A549 (cell line): ENCODE results near the gene DPF1. TPM values are rescaled to one million over a fixed set of nuclear protein-coding genes. Genes with fewer than 3 reads are reported as not detected.

Source experiments
- ATAC-seq, 2 experiments: fragments of 200-7000 bp in 1 of 2; fragments of >200 bp in 1 of 2; cut with Nextera tagmentation in 1 of 2; cut with Tn5 transposase in 1 of 2; 3 replicates each; pipeline versions ENCODE4 v1.8.0 to v1.9.1; 2018 to 2020; ENCODE audit warnings: mild to moderate bottlenecking in 1 of 2, moderate library complexity in 1 of 2
- CTCF ChIA-PET: fragments of 300-600 bp; sonication (Branson Sonifier 250); formaldehyde crosslinking; extraction: SDS; loops from one replicate; lab custom pipeline; 2021; ENCODE audit warnings: antibody characterized with exemption, inconsistent platforms; lab: Yijun Ruan, JAX
- POLR2A ChIA-PET: fragments of 350-600 bp; formaldehyde crosslinking; extraction: SDS; loops from one replicate; lab custom pipeline; 2021; ENCODE audit warnings: antibody characterized with exemption, inconsistent platforms; lab: Yijun Ruan, JAX
- DNase-seq, 2 experiments: peaks; one replicate each; pipeline versions ENCODE4 v3.0.0 to v3.0.0-alpha.2; 2011 to 2016; ENCODE audit warnings: low read depth in 1 of 2, low spot score in 1 of 2
- FAIRE-seq: peaks from 2 replicates; lab custom pipeline; 2011; peaks lifted over from hg19 to GRCh38; lab: Jason Lieb, UNC
- H3K27ac ChIP-seq, 2 experiments: fragments of >200 bp; sonication (Bioruptor Twin); formaldehyde crosslinking; 3 replicates each; pipeline ENCODE4 v1.5.1; 2016 to 2017
- H3K4me1 ChIP-seq: fragments of >200 bp; sonication (Bioruptor Twin); formaldehyde crosslinking; 3 replicates; pipeline ENCODE4 v1.6.1; 2016
- H3K4me2 ChIP-seq: fragments of >200 bp; sonication (Bioruptor Twin); formaldehyde crosslinking; 3 replicates; pipeline ENCODE4 v1.6.1; 2016
- H3K4me3 ChIP-seq: fragments of >200 bp; sonication (Bioruptor Twin); formaldehyde crosslinking; 3 replicates; pipeline ENCODE4 v1.5.1; 2016
- H3K9me3 ChIP-seq: fragments of >200 bp; sonication (Bioruptor Twin); formaldehyde crosslinking; 3 replicates; pipeline ENCODE4 v1.6.1; 2016
- CEBPB ChIP-seq, 2 experiments: fragments of >200 bp in 1 of 2; sonication (Bioruptor Twin) in 1 of 2; formaldehyde crosslinking in 1 of 2; IDR thresholded peaks; 2 replicates each; pipeline ENCODE4 v1.6.1; 2012 to 2016
- CHD4 ChIP-seq: fragments of 200-600 bp; sonication (generic); IDR thresholded peaks from 2 replicates; pipeline ENCODE4 v1.6.1; 2016; ENCODE audit warnings: antibody characterized with exemption, mild to moderate bottlenecking, borderline replicate concordance
- CTCF ChIP-seq: fragments of >200 bp; sonication (Bioruptor Twin); formaldehyde crosslinking; IDR thresholded peaks from 3 replicates; pipeline ENCODE4 v1.5.1; 2016
- EHF ChIP-seq: fragments of 250-450 bp; sonication (Bioruptor Pico); IDR thresholded peaks from 2 replicates; pipeline ENCODE4 v1.5.0; 2020; ENCODE audit warnings: mild to moderate bottlenecking
- EHMT2 ChIP-seq: fragments of 200-600 bp; sonication (generic); IDR thresholded peaks from 2 replicates; pipeline ENCODE4 v1.6.1; 2016; ENCODE audit warnings: antibody characterized with exemption, low read depth, mild to moderate bottlenecking, moderate library complexity
- ELK1 ChIP-seq: fragments of 150-350 bp; IDR thresholded peaks from 2 replicates; pipeline ENCODE4 v1.6.1; 2014; ENCODE audit warnings: low read depth, mild to moderate bottlenecking, low read length
- ESRRA ChIP-seq: fragments of 150-350 bp; IDR thresholded peaks from 2 replicates; pipeline ENCODE4 v1.6.1; 2014; ENCODE audit warnings: mild to moderate bottlenecking, low read length, borderline replicate concordance
- HDAC2 ChIP-seq: fragments of 200-600 bp; sonication (generic); IDR thresholded peaks from 2 replicates; pipeline ENCODE4 v1.6.1; 2016
- HES2 ChIP-seq: fragments of >200 bp; sonication (Bioruptor Twin); formaldehyde crosslinking; IDR thresholded peaks from 2 replicates; pipeline ENCODE4 v1.6.1; 2016
- HEYL ChIP-seq: fragments of 250-450 bp; sonication (Bioruptor Pico); IDR thresholded peaks from 2 replicates; pipeline ENCODE4 v1.8.0; 2021; ENCODE audit warnings: mild to moderate bottlenecking, moderate library complexity
- HOXA7 ChIP-seq: fragments of 250-450 bp; sonication (Bioruptor Pico); IDR thresholded peaks from 2 replicates; pipeline ENCODE4 v1.5.0; 2020; ENCODE audit warnings: mild to moderate bottlenecking, moderate library complexity
- JUN ChIP-seq, 2 experiments: fragments of >200 bp; sonication (Bioruptor Twin); formaldehyde crosslinking; IDR thresholded peaks; 2 replicates in 1 of 2; 3 replicates in 1 of 2; pipeline ENCODE4 v1.6.1; 2016 to 2017
- JUNB ChIP-seq: fragments of >200 bp; sonication (Bioruptor Twin); formaldehyde crosslinking; IDR thresholded peaks from 2 replicates; pipeline ENCODE4 v1.6.1; 2016
- MAZ ChIP-seq: fragments of 150-350 bp; IDR thresholded peaks from 2 replicates; pipeline ENCODE4 v1.6.1; 2014; ENCODE audit warnings: antibody characterized with exemption, low read depth, low read length, borderline replicate concordance
- MYC ChIP-seq: IDR thresholded peaks from 2 replicates; pipeline ENCODE4 v1.6.1; 2012; ENCODE audit warnings: mild to moderate bottlenecking, inconsistent platforms, low read length, improper control_type of control experiment, borderline replicate concordance
- NFE2L2 ChIP-seq: fragments of 150-350 bp; conservative IDR thresholded peaks from 2 replicates; pipeline ENCODE4 v1.6.1; 2014; ENCODE audit warnings: low read length
- NPAS2 ChIP-seq: fragments of 250-450 bp; sonication (Bioruptor Pico); IDR thresholded peaks from 2 replicates; pipeline ENCODE4 v1.8.0; 2022; ENCODE audit warnings: mild to moderate bottlenecking, moderate library complexity, borderline replicate concordance
- NR3C1 ChIP-seq: fragments of >200 bp; sonication (Bioruptor Twin); formaldehyde crosslinking; IDR thresholded peaks from 3 replicates; pipeline ENCODE4 v1.6.1; 2017
- PBX3 ChIP-seq: IDR thresholded peaks from 2 replicates; pipeline ENCODE4 v1.6.1; 2012
- POLR2A ChIP-seq: IDR thresholded peaks from 2 replicates; pipeline ENCODE4 v1.6.1; 2012; ENCODE audit warnings: mild to moderate bottlenecking, low read length
- RAD21 ChIP-seq, 2 experiments: fragments of >200 bp in 1 of 2; sonication (Bioruptor Twin) in 1 of 2; formaldehyde crosslinking in 1 of 2; IDR thresholded peaks in 1 of 2; conservative IDR thresholded peaks in 1 of 2; 2 replicates in 1 of 2; 3 replicates in 1 of 2; pipeline ENCODE4 v1.6.1; 2012 to 2018; ENCODE audit warnings: inconsistent platforms in 1 of 2
- REST ChIP-seq: fragments of 200-600 bp; sonication (generic); IDR thresholded peaks from 2 replicates; pipeline ENCODE4 v1.6.1; 2016; ENCODE audit warnings: antibody characterized with exemption, mild to moderate bottlenecking, moderate library complexity
- RFX5 ChIP-seq: fragments of 450-650 bp; IDR thresholded peaks from 2 replicates; pipeline ENCODE4 v1.7.1; 2014; ENCODE audit warnings: antibody characterized with exemption, mild to moderate bottlenecking, moderate library complexity
- TFCP2L1 ChIP-seq: fragments of 250-450 bp; sonication (Bioruptor Pico); IDR thresholded peaks from 2 replicates; pipeline ENCODE4 v1.5.0; 2021; ENCODE audit warnings: mild to moderate bottlenecking
- TP53 ChIP-seq: fragments of 250-450 bp; sonication (Bioruptor Pico); IDR thresholded peaks from 2 replicates; pipeline ENCODE4 v1.5.0; 2021; ENCODE audit warnings: mild to moderate bottlenecking, moderate library complexity
- USF2 ChIP-seq: fragments of 450-650 bp; IDR thresholded peaks from 2 replicates; pipeline ENCODE4 v1.6.1; 2014; ENCODE audit warnings: antibody characterized with exemption
- WGBS: methylation state at CpG from one replicate; pipeline ENCODE4 v1.1.6; 2017; ENCODE audit errors: missing lambda C conversion rate; 5-methylcytosine and 5-hydroxymethylcytosine counted together
- polyA plus RNA-seq, 4 experiments: library from polyadenylated mRNA; depleted of rRNA in 3 of 4; stranded (reverse); fragments of >200 nt; fragmentation: RNase III in 1 of 4; extraction: RNeasy Plus Mini Kit Qiagen cat#74134 plus additional on column Dnase treatment in 1 of 4; gene quantifications; 2 replicates in 3 of 4; 3 replicates in 1 of 4; pipeline ENCODE4 v1.2.3, GENCODE V29; 2011 to 2017

Gene DPF1
- polyA plus RNA-seq, 2 of the 4 experiments (the other 2 are of a cell fraction), result 2.1 to 6.8 TPM

- H3K4me1 ChIP-seq, result peaks cover 25% of the 10 kb centered on the region
- ChIA-PET POLR2A (no interaction called here), CTCF (interaction anchor here (0.6 to 3.6 kb wide), 7 partner anchors 9 to 421 kb away, joined by 3 to 26 read pairs (median 3); no protein-coding TSS in a partner anchor)
- TF ChIP-seq ESRRA (no peak), HEYL (no peak), JUN (IDR thresholded peaks at IDR 0.05) (no peak), PBX3 (no peak), MYC (no peak), HES2 (no peak), NFE2L2 (no peak), POLR2A (no peak), NR3C1 (no peak), HDAC2 (no peak), CEBPB (IDR thresholded peaks at IDR 0.05) (no peak), NPAS2 (no peak), TFCP2L1 (CRISPR knock-in tag) (no peak), ELK1 (no peak), MAZ (no peak), JUNB (no peak), EHMT2 (no peak)
- no peak overlapping the region for H3K4me3 ChIP-seq
- peak in 1 of 2 experiments; percentile 36; a peak in 3 of 6 replicates for ATAC-seq
- 69% methylated on average over 6 of the region's 6 CpGs for WGBS
- DNase-seq, result no peak
- FAIRE-seq, result no peak
- no peaks in the 10 kb centered on the region for H3K9me3 ChIP-seq
- no peak overlapping the region for H3K4me2 ChIP-seq
- H3K27ac ChIP-seq, result 0 out of 6 replicates have a peak overlapping the region, but pooled peaks of 1 of the 2 experiments have one; percentile 4
Measured at GRCh38 chr19:38190061-38190460, 34.0 kb downstream of the DPF1 start.

- TF ChIP-seq RAD21 (conservative IDR thresholded peaks at IDR 0.05 in 1 of 2, IDR thresholded peaks at IDR 0.05 in 1 of 2) (no peak), USF2 (no peak), HEYL (no peak), RFX5 (no peak), EHF (CRISPR knock-in tag) (no peak), TP53 (no peak), HDAC2 (no peak), REST (no peak), HOXA7 (no peak), CTCF (no peak), TFCP2L1 (CRISPR knock-in tag) (no peak), CHD4 (no peak)
- TF ChIP-seq, all 56 proteins: peak for 0
- ChIA-PET CTCF (interaction anchor here (1.0 to 1.4 kb wide), 4 partner anchors 24 to 58 kb away, joined by 3 to 4 read pairs (median 4); no protein-coding TSS in a partner anchor), POLR2A (no interaction called here)
- H3K27ac ChIP-seq, result no peak overlapping the region
- H3K4me1 ChIP-seq, result no peaks in the 10 kb centered on the region; the same call in 2 of the 3 replicates
- no peak overlapping the region for H3K4me3 ChIP-seq
- peaks cover 3% of the 10 kb centered on the region for H3K9me3 ChIP-seq
- FAIRE-seq (no peak), ATAC-seq (no peak), DNase-seq (no peak)
- no peak overlapping the region for H3K4me2 ChIP-seq
- 95% methylated on average over 10 of the region's 10 CpGs for WGBS
Measured at GRCh38 chr19:38185562-38185961, 38.5 kb downstream of the DPF1 start.
